Stimulated activated CD8-positive, alpha-beta memory T cell treated with anti-CD3 and anti-CD28 coated beads, Interleukin-4, amount 100 ng/mL, for 4 hours (primary cell): ENCODE data around the gene TPSD1.
"Not testable (repeated sequence)": the region's sequence is repeated elsewhere in the genome, so short reads cannot be mapped to it uniquely, and the experiment has no call there.

Source experiments
- DNase-seq, 2 donors: peaks; one replicate each; pipeline ENCODE4 v3.0.0-alpha.2; 2020; ENCODE audit warnings: low read depth in 2 of 2, low spot score in 1 of 2

The TPSD1 gene

DNA sequence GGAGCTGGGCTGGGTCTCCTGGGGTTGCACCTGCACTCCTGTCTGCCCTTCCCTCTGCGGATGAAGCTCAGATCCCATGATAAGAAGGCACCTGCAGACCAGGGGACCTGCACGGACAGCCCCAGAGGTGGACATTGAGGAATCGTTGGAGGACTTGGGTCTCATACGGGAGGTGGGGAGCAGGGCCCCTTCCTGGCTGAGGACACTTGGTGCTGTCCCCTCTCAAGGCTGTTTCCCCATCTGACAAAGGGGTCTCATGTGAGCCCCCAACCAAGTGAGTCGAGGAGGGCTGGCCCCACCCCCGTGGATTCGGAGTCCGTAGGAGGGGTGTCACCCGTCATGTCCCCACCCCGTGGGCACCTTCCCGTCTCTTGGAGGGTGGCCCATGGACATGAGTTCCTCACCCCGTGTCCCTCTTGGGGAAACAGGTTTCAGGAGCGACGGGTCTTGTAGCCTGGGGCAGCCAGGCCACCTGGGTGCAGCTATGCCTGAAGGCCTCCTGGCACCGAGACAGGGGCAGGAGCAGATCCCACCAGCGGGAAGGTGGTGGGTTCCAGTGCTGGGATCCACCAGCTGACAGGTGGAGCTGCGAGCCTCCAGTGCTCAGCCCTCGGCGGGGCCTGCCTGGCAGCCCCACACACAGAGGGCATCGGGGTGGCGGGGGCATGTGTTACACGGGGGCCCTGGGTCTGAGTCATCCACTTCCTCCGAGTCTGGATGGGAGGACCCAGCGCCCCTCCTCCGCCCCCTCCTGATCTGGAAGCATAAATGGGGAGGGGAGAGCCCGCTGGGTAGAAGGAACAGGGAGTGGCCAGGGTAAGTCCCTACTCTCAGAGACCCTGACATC, at the start of gene TPSD1:
Gene TPSD1 (plus strand): TSS at position 794 of the 847 bp plus-strand sequence. CDS start 212 bp downstream, outside the sequence.
- DNase-seq, result not testable (repeated sequence)

GRCh38 chr16:1206326-1206725, 49.5 kb upstream of the TPSD1 start:
- DNase-seq, result no peak

DNA sequence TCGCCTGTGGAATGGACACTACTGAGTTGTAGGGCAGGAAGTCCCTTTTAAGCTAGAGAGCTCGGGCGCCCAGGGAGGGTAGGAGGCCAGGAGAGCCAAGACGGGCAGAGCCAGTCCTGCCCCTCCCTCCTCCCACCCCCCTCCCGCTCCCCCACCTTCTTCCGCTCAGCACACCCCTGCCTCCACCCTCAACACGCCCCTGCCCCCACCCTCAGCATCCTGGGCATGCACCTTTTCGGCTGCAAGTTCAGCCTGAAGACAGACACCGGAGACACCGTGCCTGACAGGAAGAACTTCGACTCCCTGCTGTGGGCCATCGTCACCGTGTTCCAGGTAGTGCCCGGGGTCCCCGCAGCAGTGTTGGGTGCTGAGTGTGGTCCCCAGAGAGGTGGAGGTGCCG, 49.1 kb upstream of the TPSD1 start:
- no peak for DNase-seq

GRCh38 chr16:1208239-1208830, 47.5 kb upstream of the TPSD1 start:
- DNase-seq, result no peak

DNA sequence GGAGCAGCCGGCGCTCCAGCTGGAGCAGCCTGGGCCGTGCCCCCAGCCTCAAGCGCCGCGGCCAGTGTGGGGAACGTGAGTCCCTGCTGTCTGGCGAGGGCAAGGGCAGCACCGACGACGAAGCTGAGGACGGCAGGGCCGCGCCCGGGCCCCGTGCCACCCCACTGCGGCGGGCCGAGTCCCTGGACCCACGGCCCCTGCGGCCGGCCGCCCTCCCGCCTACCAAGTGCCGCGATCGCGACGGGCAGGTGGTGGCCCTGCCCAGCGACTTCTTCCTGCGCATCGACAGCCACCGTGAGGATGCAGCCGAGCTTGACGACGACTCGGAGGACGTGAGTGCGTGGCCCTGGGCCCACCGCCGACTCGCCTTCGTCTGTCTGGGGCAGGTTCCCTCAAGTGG, 46.8 kb upstream of the TPSD1 start:
- no peak for DNase-seq

DNA sequence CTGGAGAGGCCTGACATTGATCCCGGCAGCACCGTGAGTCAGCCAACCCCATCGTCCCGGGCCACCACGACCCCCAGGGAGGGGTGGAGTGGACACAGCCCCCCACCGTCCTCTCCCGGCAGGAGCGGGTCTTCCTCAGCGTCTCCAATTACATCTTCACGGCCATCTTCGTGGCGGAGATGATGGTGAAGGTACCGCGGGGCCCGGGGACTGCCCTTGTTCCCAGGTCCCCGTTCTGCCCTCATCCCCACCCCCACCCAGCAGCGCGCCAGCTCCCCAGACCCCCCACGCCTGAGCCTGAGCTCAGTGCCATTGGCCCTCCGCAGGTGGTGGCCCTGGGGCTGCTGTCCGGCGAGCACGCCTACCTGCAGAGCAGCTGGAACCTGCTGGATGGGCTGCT, 45.4 kb upstream of the TPSD1 start:
- DNase-seq, result no peak

DNA sequence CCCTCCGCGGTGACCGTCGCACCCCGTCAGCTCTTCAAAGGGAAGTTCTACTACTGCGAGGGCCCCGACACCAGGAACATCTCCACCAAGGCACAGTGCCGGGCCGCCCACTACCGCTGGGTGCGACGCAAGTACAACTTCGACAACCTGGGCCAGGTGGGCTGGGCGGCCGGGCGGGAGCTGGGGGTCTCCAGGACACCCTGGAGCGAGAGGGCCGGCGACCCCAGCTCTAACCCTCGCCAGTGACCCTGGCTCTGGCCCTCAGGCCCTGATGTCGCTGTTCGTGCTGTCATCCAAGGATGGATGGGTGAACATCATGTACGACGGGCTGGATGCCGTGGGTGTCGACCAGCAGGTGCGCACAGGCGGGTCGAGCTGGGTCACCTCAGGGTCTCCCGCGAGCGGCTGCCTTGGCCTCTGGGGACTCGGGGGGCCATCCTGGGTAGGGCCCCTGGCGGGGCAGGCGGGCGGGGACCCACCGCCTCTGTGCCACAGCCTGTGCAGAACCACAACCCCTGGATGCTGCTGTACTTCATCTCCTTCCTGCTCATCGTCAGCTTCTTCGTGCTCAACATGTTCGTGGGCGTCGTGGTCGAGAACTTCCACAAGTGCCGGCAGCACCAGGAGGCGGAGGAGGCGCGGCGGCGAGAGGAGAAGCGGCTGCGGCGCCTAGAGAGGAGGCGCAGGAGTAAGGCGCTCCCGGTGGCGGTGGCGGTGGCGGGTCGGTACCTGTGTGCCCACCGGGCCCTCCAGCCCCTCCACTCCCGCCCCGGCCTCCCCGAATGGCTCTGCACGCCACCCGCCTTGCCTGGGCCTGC, 44.2 kb upstream of the TPSD1 start:
- no peak for DNase-seq

DNA sequence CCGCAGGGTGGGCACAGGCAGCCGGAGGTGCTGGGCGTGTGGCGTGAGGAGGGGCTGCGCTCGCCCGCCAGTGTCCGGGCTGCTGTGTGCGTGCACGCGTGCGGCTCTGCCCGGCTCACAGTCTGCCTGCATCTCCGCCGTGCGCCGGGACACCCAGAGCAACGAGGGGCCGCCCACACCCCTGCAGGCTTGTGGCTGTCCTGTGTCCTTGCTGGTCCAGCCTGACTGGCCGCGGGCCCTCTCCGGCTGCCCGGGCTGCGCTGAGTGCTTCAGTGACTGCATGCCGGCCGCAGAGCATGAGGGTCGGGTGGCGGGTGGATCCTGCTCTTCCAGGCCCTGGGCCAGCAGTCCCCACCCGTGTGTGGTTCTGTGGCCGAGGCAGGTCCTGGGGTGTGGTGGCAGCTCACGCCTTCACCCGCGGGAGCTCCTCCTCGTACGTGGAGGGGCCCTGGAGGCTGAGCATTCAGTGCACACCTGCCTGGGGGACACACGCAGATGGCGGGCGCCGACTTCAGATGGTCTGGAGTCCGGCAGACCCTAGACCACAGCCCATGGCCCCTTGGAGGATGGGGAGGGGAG, 43.2 kb upstream of the TPSD1 start:
- no peak for DNase-seq

- no peak for DNase-seq
Measured at GRCh38 chr16:1213231-1213630, 42.6 kb upstream of the TPSD1 start.

- no peak for DNase-seq
Measured at GRCh38 chr16:1213796-1214372, 42.0 kb upstream of the TPSD1 start.

DNA sequence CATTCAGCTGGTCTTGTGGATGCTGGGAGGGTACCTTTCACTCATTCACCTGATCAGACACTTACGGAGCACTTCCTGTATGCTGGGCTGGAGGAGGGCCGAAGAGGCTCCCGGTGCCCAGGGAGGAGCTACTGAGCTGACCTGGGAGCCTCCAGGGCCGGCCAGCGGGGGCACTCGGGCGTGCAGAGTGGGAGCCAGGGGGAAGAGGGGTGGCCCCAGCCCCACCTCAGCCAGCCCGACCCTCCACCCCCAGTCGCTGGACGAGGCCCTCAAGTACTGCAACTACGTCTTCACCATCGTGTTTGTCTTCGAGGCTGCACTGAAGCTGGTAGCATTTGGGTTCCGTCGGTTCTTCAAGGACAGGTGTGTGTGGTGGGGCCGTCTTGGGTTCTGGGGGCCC, 41.1 kb upstream of the TPSD1 start:
- no peak for DNase-seq

DNA sequence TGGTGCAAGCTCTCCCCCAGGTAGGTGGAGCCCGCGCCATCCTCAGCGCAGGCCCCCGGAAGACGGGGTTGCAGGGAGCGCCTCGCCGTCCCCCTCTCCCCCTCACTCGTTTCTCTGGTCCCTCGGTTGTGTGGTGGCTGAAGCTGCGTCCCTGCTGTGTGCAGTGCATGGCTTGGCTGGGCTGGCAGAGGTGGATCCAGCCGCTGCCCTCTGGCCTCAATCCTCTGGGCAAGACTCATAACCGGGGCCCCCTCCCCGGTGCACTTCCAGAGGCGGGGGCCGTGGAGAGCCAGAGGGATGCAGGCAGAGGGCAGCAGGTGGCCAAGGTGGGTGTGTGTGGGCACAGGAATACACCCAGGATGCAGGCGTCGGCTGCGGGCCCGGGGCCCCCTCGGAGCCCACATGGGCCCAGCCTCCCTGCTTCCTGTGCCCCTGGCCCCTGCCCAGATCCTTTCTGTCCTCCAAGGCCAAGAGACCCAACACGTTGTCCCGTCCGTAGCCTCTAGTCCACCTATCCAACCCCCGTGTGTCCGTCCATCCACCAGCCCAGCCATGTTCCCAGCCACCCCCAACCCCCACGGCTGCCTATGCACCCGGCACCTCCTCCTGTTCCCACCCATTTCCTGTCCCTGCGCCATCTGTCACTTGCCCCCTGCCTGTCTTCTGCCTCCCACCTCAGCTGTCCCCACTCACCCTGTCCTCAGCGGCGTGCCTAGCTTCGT, 40.1 kb upstream of the TPSD1 start:
- no peak for DNase-seq

GRCh38 chr16:1216296-1216619, 39.6 kb upstream of the TPSD1 start:
- DNase-seq, result no peak

GRCh38 chr16:1216681-1217400, 39.0 kb upstream of the TPSD1 start:
- no peak for DNase-seq

GRCh38 chr16:1217526-1217925, 38.3 kb upstream of the TPSD1 start:
- no peak for DNase-seq

GRCh38 chr16:1218061-1218929, 37.6 kb upstream of the TPSD1 start:
- DNase-seq, result no peak

- no peak for DNase-seq
Measured at GRCh38 chr16:1218930-1219611, 36.8 kb upstream of the TPSD1 start.

DNA sequence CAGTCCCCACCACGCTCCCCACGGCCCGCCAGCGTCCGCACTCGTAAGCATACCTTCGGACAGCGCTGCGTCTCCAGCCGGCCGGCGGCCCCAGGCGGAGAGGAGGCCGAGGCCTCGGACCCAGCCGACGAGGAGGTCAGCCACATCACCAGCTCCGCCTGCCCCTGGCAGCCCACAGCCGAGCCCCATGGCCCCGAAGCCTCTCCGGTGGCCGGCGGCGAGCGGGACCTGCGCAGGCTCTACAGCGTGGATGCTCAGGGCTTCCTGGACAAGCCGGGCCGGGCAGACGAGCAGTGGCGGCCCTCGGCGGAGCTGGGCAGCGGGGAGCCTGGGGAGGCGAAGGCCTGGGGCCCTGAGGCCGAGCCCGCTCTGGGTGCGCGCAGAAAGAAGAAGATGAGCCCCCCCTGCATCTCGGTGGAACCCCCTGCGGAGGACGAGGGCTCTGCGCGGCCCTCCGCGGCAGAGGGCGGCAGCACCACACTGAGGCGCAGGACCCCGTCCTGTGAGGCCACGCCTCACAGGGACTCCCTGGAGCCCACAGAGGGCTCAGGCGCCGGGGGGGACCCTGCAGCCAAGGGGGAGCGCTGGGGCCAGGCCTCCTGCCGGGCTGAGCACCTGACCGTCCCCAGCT, 35.7 kb upstream of the TPSD1 start:
- no peak for DNase-seq
